ENCODE data around the gene FBXO46. TPM values are rescaled to one million over a fixed set of nuclear protein-coding genes. Genes with fewer than 3 reads are reported as not detected.

Gene FBXO46
- total and polyA plus RNA-seq, 2 of the 13 experiments (the other 11 are each of a cell fraction or from before 2014, with no cell fraction given): 6.2 to 6.4 TPM

GRCh38 chr19:45717131-45717982 is 13.3 kb downstream of the FBXO46 start (continued):
- TF ChIP-seq ZNF362 (CRISPR knock-in tag; IDR thresholded peaks at IDR 0.05; ENCODE audit: borderline replicate concordance) (0 out of 2 replicates have a peak, but pooled peaks have one; percentile 20), MTA3 (CRISPR knock-in tag; IDR thresholded peaks at IDR 0.05) (no peak), ZNF816 (CRISPR knock-in tag; IDR thresholded peaks at IDR 0.05; ENCODE audit: borderline replicate concordance) (no peak), ZNF281 (CRISPR knock-in tag; IDR thresholded peaks at IDR 0.05; ENCODE audit: borderline replicate concordance) (peak; percentile 59; the same call in 1 of the 2 replicates), PCBP2 (optimal IDR thresholded peaks at IDR 0.05; ENCODE audit: low read depth, low read length, poor library complexity, severe bottlenecking) (no peak), MATR3 (CRISPR knock-in tag; IDR thresholded peaks at IDR 0.05) (no peak), TFDP2 (CRISPR knock-in tag; IDR thresholded peaks at IDR 0.05) (peak; percentile 87), EHMT2 (IDR thresholded peaks at IDR 0.05; ENCODE audit: borderline replicate concordance, low read depth, low read length) (no peak), FOXO4 (CRISPR knock-in tag; conservative IDR thresholded peaks at IDR 0.05) (no peak), TFAP4 (IDR thresholded peaks at IDR 0.05; ENCODE audit: borderline replicate concordance, low read depth) (peak; percentile 77; the same call in 1 of the 2 replicates), SETDB1 (CRISPR knock-in tag; IDR thresholded peaks at IDR 0.05; ENCODE audit: borderline replicate concordance) (no peak), CHD2 (IDR thresholded peaks at IDR 0.05; ENCODE audit: low read depth, low read length) (no peak), NFKBIZ (CRISPR knock-in tag; IDR thresholded peaks at IDR 0.05) (no peak; the same call in 1 of the 2 replicates), MNT (IDR thresholded peaks at IDR 0.05) (peak; percentile 88), ZNF644 (CRISPR knock-in tag; IDR thresholded peaks at IDR 0.05; ENCODE audit: low read depth) (no peak), ADNP (CRISPR knock-in tag; IDR thresholded peaks at IDR 0.05) (no peak), SNAPC2 (CRISPR knock-in tag; IDR thresholded peaks at IDR 0.05) (peak; percentile 53; the same call in 1 of the 2 replicates), FOSL1 (CRISPR knock-in tag; IDR thresholded peaks at IDR 0.05; ENCODE audit: borderline replicate concordance) (no peak), ZIK1 (CRISPR knock-in tag; IDR thresholded peaks at IDR 0.05; ENCODE audit: borderline replicate concordance, low read depth) (0 out of 2 replicates have a peak, but pooled peaks have one; percentile 61)
